SU-DHL-6 (cell line): ENCODE results near the gene SREK1IP1.
"Not testable (repeated sequence)": the region's sequence is repeated elsewhere in the genome, so short reads cannot be mapped to it uniquely, and the experiment has no call there.

ENCODE experiments used
- CTCF ChIP-seq: fragments of 200-600 bp; sonication (generic); IDR thresholded peaks from one replicate; pipeline ENCODE4 v1.5.1; 2017; ENCODE audit warnings: antibody characterized with exemption, mild to moderate bottlenecking, low read length, moderate library complexity; ENCODE audit not compliant: insufficient read depth, poor library complexity, severe bottlenecking
- EZH2phosphoT487 ChIP-seq: fragments of 200-600 bp; sonication (generic), shearing (Covaris generic); conservative IDR thresholded peaks from 2 replicates; pipeline ENCODE4 v1.6.1; 2018; ENCODE audit warnings: mild to moderate bottlenecking, antibody characterized with exemption, low read length, moderate library complexity, mixed read lengths

- not testable (repeated sequence) for TF ChIP-seq CTCF, EZH2phosphoT487
Observed at GRCh38 chr5:64706074-64706473, 62.4 kb downstream of the SREK1IP1 start.
